K562 (cell line): ENCODE measurements around the gene BCL2A1. TPM values are rescaled to one million over a fixed set of nuclear protein-coding genes. Genes with fewer than 3 reads are reported as not detected.

ENCODE experiments used
- ATAC-seq: fragments of 200-7000 bp; cut with Tn5 transposase; 3 replicates; pipeline ENCODE4 v1.9.1; 2020; ENCODE audit warnings: moderate library complexity
- BruUV-seq: library from RNA; stranded (reverse); fragments of 400-500 nt; replicated peaks from 2 replicates; lab custom pipeline; 2021; lab: Mats Ljungman, UMichigan
- CTCF ChIA-PET: fragments of 300-600 bp; formaldehyde crosslinking; extraction: SDS; loops from one replicate; lab custom pipeline; 2021; ENCODE audit warnings: low intra/inter-chr PET ratio; lab: Yijun Ruan, JAX
- POLR2A ChIA-PET: fragments of 300-600, 350-650 bp; sonication (Branson Sonifier 250); formaldehyde crosslinking; extraction: SDS; loops from one replicate; lab custom pipeline; 2021; ENCODE audit warnings: antibody characterized with exemption, inconsistent platforms; lab: Yijun Ruan, JAX
- DNase-seq, 4 experiments: peaks; one replicate each; pipeline versions ENCODE4 v3.0.0 to v3.0.0-alpha.2; 2011 to 2018; ENCODE audit warnings: low spot score in 3 of 4, mixed read lengths in 3 of 4; ENCODE audit errors: extremely low read depth in 1 of 4
- FAIRE-seq: peaks from 2 replicates; lab custom pipeline; 2011; peaks lifted over from hg19 to GRCh38; lab: Jason Lieb, UNC
- H2AFZ ChIP-seq: 2 replicates; pipeline ENCODE4 v1.6.0; 2011; ENCODE audit warnings: low read depth, low read length, control low read depth, inconsistent platforms
- H3K27ac ChIP-seq: fragments of 200-600 bp; 3 replicates; pipeline ENCODE4 v1.8.0; 2011; ENCODE audit warnings: low read depth, mild to moderate bottlenecking, control low read depth, inconsistent platforms, low read length, moderate library complexity, mixed read lengths; ENCODE audit errors: extremely low read depth
- H3K27me3 ChIP-seq, 2 experiments: fragments of 300-600 bp in 1 of 2; 2 replicates in 1 of 2; 3 replicates in 1 of 2; pipeline versions ENCODE4 v1.6.0 to v1.8.0; 2011; ENCODE audit warnings: inconsistent platforms in 2 of 2, low read length in 2 of 2, mild to moderate bottlenecking in 1 of 2, mixed read lengths in 1 of 2, moderate library complexity in 1 of 2; ENCODE audit not compliant: control insufficient read depth in 2 of 2, insufficient read depth in 2 of 2
- H3K36me3 ChIP-seq: fragments of 300-600 bp; 3 replicates; pipeline ENCODE4 v1.8.0; 2011; ENCODE audit warnings: mild to moderate bottlenecking, low read length, inconsistent platforms; ENCODE audit not compliant: control insufficient read depth, insufficient read depth
- H3K4me1 ChIP-seq, 2 experiments: fragments of 200-600 bp in 1 of 2; replicated peaks in 1 of 2; 2 replicates in 1 of 2; 3 replicates in 1 of 2; pipeline versions ENCODE4 v1.5.1 to v1.8.0; 2011; ENCODE audit warnings: inconsistent platforms in 2 of 2, low read length in 2 of 2, mild to moderate bottlenecking in 1 of 2, mixed read lengths in 1 of 2, moderate library complexity in 1 of 2; ENCODE audit not compliant: control insufficient read depth in 2 of 2, insufficient read depth in 2 of 2
- H3K4me2 ChIP-seq: 2 replicates; pipeline ENCODE4 v1.6.1; 2011; ENCODE audit warnings: low read length, control low read depth, inconsistent platforms, mixed read lengths; ENCODE audit not compliant: insufficient read depth
- H3K4me3 ChIP-seq: fragments of 200-600 bp; sonication (generic), shearing (Covaris generic); 2 replicates; pipeline ENCODE4 v1.5.1; 2016; ENCODE audit warnings: control low read depth, inconsistent platforms
- H3K79me2 ChIP-seq: fragments of 200-600 bp; 3 replicates; pipeline ENCODE4 v1.8.0; 2011; ENCODE audit warnings: low read length, inconsistent platforms; ENCODE audit not compliant: control insufficient read depth, insufficient read depth
- H3K9ac ChIP-seq, 2 experiments: 2 replicates each; pipeline versions ENCODE4 v1.6.0 to v1.6.1; 2011; ENCODE audit warnings: low read depth in 2 of 2, low read length in 2 of 2, control low read depth in 1 of 2, inconsistent platforms in 1 of 2, mild to moderate bottlenecking in 1 of 2, mixed read lengths in 1 of 2; ENCODE audit not compliant: insufficient read depth in 1 of 2
- H3K9me1 ChIP-seq: one replicate; pipeline ENCODE4 v1.6.0; 2011; ENCODE audit warnings: inconsistent platforms, mild to moderate bottlenecking, low read length, moderate library complexity; ENCODE audit not compliant: control insufficient read depth, insufficient read depth
- H3K9me3 ChIP-seq: replicated peaks from 2 replicates; pipeline ENCODE4 v1.5.1; 2011; ENCODE audit warnings: low read depth, low read length, inconsistent platforms; ENCODE audit not compliant: control insufficient read depth, insufficient read depth
- H4K20me1 ChIP-seq: replicated peaks from 2 replicates; pipeline ENCODE4 v1.6.1; 2011; ENCODE audit warnings: low read length, inconsistent platforms, mixed read lengths; ENCODE audit not compliant: control insufficient read depth, insufficient read depth
- CTCF ChIP-seq, 3 experiments: IDR thresholded peaks in 2 of 3; conservative IDR thresholded peaks in 1 of 3; 2 replicates each; pipeline ENCODE4 v1.5.1; 2011 to 2012; ENCODE audit warnings: low read length in 3 of 3, mild to moderate bottlenecking in 3 of 3, control low read depth in 2 of 3, improper control_type of control experiment in 1 of 3, inconsistent platforms in 1 of 3, low read depth in 1 of 3, mixed read lengths in 1 of 3, moderate library complexity in 1 of 3; ENCODE audit not compliant: insufficient read depth in 2 of 3
- CTCFL ChIP-seq: IDR thresholded peaks from 2 replicates; pipeline ENCODE4 v1.6.1; 2011; ENCODE audit warnings: borderline replicate concordance, low read depth, mild to moderate bottlenecking, moderate library complexity, low read length; ENCODE audit not compliant: insufficient read depth, poor library complexity, severe bottlenecking
- DACH1 ChIP-seq: fragments of 450-650 bp; IDR thresholded peaks from 2 replicates; pipeline ENCODE4 v1.6.1; 2018; ENCODE audit not compliant: partially characterized antibody
- PRPF4 ChIP-seq: fragments of 200-400 bp; formaldehyde crosslinking; IDR thresholded peaks from one replicate; pipeline ENCODE4 v1.6.1; 2017; ENCODE audit warnings: low read length, low read depth, mild to moderate bottlenecking; ENCODE audit not compliant: insufficient read depth, poor library complexity, severe bottlenecking
- U2AF2 ChIP-seq: fragments of 200-400 bp; formaldehyde crosslinking; optimal IDR thresholded peaks from 2 replicates; pipeline ENCODE3; 2017; ENCODE audit warnings: low read depth, mild to moderate bottlenecking, low read length
- ZNF699 ChIP-seq: fragments of 250-450 bp; sonication (Bioruptor Pico); IDR thresholded peaks from 2 replicates; pipeline ENCODE4 v1.8.0; 2021; ENCODE audit warnings: mild to moderate bottlenecking, moderate library complexity; ENCODE audit not compliant: insufficient replicate concordance
- in situ Hi-C: fragments of 300-500 bp; cut with MboI; formaldehyde crosslinking; loops from 4 replicates; pipeline ENCODE4 v1.15.0; 2018; ENCODE audit warnings: inconsistent platforms, mixed read lengths
- intact Hi-C: fragments of 100-400 bp; cut with micrococcal nuclease; formaldehyde crosslinking; loops from 2 replicates; pipeline ENCODE4 v1.14.2; 2022
- polyA plus RNA-seq, 8 experiments: library from polyadenylated mRNA; depleted of rRNA in 4 of 8; stranded (reverse) in 5 of 8; unstranded in 3 of 8; fragments of >200 nt; fragmentation: Nextera tagmentation in 2 of 8; fragmentation: Illumina TruSeq in 1 of 8; extraction: Ambion mirVana in 2 of 8; extraction: Trizol in 1 of 8; gene quantifications; 2 replicates each; pipeline versions ENCODE4 v1.2.1 to v1.2.3, GENCODE V29; 2011 to 2014; ENCODE audit warnings: inconsistent platforms in 1 of 8, missing spikeins in 1 of 8
- total RNA-seq, 7 experiments: library from RNA; depleted of rRNA in 6 of 7; stranded (reverse); fragments of >200 nt in 6 of 7; fragmentation: Illumina TruSeq in 2 of 7; extraction: Trizol in 2 of 7; gene quantifications; 2 replicates each; pipeline versions ENCODE4 v1.2.1 to v1.2.3, GENCODE V29; 2011 to 2021; ENCODE audit warnings: low replicate concordance in 1 of 7

Gene BCL2A1
- total and polyA plus RNA-seq, 9 of the 15 experiments (the other 6 are each of a cell fraction or from before 2014, with no cell fraction given), result 0.11 to 1.2 (median 0.25) TPM; not detected in 4

DNA sequence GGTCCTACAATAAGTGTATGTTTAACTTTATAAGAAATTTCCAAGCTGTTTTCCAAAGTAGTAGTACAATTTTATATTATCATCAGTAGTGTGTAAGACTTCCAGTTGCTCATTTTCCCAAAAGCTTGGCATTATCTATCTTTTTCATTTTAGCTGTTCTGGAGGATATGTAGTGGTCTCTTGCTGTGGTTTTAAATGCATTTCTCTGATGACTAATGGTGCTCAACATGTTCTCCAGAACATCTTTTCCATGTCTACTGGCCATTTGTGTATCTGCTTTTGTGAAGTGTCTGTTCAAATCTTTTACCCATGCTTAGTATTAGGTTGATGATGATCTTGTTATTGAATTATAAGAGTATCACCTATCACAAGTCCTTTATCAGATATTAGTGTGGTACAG, 13.3 kb downstream of the BCL2A1 start:
- intact Hi-C loops (no loop called here), in situ Hi-C loops (no loop called here)
- H3K4me1 ChIP-seq, result peaks cover 0 to 12% of the 10 kb centered on the region in 2 experiments; a peak in 4 of 5 replicates
- no peak overlapping the region for H3K4me2 ChIP-seq
- no peak for FAIRE-seq
- DNase-seq, result no peak
- no peak for TF ChIP-seq ZNF699
- no peak for TF ChIP-seq U2AF2
- no peak for TF ChIP-seq CTCF (IDR thresholded peaks at IDR 0.05 in 2 of 3, conservative IDR thresholded peaks at IDR 0.05 in 1 of 3; ENCODE audit: insufficient read depth in 2 of 3, low read depth in 1 of 3, low read length in 3 of 3)
- TF ChIP-seq CTCFL, result no peak
- TF ChIP-seq PRPF4, result no peak
- TF ChIP-seq DACH1, result no peak
- no peak for ATAC-seq
- no peak overlapping the region for H3K9ac ChIP-seq
- no peaks in the 10 kb centered on the region for H3K79me2 ChIP-seq
- no peak overlapping the region for H3K4me3 ChIP-seq
- H3K36me3 ChIP-seq, result no peaks in the 10 kb centered on the region
- H3K9me3 ChIP-seq, result no peaks in the 10 kb centered on the region
- H3K9me1 ChIP-seq, result no peaks in the 10 kb centered on the region
- ChIA-PET CTCF (no interaction called here), POLR2A (no interaction called here)
- no peaks in the 10 kb centered on the region for H3K27me3 ChIP-seq
- H3K27ac ChIP-seq, result no peak overlapping the region
- no TSS peak for BruUV-seq
- H4K20me1 ChIP-seq, result no peaks in the 10 kb centered on the region
- no peak overlapping the region for H2AFZ ChIP-seq
